Ammon's horn (tissue), 1 donor: ENCODE measurements around the gene SND1.
A peak's percentile ranks its signal among the peaks of the same experiment; 100 is the strongest.

Source experiments
- DNase-seq: peaks from one replicate; pipeline ENCODE4 v3.0.0-alpha.2; 2016; ENCODE audit warnings: low spot score

SND1 gene

GRCh38 chr7:128115821-128116723 is 464.1 kb downstream of the SND1 start:
- no peak for DNase-seq

DNA sequence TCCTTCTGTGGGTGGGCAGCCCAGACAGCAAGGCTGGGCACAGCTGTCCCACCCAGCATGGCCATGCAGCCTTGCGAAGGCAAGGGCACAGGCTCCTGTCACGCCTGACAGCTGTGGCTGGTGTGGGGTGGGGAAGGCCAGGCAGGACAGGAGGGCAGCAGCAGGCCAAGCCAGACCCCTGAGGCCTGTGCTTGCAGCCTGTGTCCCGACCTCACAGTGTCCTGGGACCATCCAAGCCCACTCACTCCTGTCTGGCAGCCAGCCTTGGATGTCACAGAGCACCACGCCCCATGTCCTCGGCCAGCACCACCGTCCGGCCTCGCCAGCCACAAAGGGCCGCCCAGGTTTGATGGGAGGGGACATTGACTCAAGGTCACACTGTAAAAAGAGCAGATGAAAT is 464.7 kb downstream of the SND1 start:
- no peak for DNase-seq

GRCh38 chr7:128117691-128118090 is 465.7 kb downstream of the SND1 start:
- no peak for DNase-seq

- no peak for DNase-seq
Observed at GRCh38 chr7:128119036-128119435, 467.0 kb downstream of the SND1 start.

GRCh38 chr7:128120116-128120515 is 468.1 kb downstream of the SND1 start:
- DNase-seq: no peak

GRCh38 chr7:128120976-128121490 is 469.0 kb downstream of the SND1 start:
- no peak for DNase-seq

- peak; percentile 66 for DNase-seq
Observed at GRCh38 chr7:128121711-128122530, 469.9 kb downstream of the SND1 start.

DNA sequence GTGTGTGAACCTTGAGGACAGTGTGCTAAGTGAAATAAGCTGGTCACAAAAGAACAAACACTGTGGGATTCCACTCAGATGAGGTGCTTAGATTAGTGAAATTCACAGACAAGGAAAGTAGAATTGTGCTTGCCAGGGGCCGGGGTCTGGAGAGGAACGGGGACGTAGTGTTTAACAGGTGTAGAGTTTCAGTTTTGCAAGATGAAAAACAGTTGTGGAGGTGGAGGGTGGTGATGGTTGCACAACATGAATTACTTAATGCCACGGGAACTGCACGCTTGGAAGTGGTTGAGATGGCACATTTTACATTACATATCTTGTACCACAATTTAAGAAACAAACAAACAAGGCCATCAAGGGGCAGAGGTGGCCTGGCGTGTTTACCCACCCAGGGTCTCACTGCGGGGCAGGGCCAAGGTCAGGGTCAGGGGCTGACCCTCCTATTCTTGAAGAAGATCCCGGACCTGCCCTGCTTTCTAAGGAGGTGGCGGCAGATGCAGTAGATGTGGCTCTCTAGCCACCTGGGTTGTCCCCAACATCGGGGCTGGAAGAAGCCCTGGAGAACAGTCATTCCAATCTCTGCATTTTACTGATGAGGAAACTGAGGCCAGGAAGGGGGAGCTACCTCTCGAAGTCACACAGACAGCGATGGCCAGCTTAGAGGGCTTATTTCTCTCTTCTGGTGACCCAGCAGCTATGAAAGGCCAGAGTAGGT is 470.7 kb downstream of the SND1 start:
- no peak for DNase-seq

GRCh38 chr7:128123291-128124037 is 471.5 kb downstream of the SND1 start:
- DNase-seq: no peak

- no peak for DNase-seq
Observed at GRCh38 chr7:128124786-128125185, 472.8 kb downstream of the SND1 start.

GRCh38 chr7:128125816-128126215 is 473.8 kb downstream of the SND1 start:
- DNase-seq: no peak

DNA sequence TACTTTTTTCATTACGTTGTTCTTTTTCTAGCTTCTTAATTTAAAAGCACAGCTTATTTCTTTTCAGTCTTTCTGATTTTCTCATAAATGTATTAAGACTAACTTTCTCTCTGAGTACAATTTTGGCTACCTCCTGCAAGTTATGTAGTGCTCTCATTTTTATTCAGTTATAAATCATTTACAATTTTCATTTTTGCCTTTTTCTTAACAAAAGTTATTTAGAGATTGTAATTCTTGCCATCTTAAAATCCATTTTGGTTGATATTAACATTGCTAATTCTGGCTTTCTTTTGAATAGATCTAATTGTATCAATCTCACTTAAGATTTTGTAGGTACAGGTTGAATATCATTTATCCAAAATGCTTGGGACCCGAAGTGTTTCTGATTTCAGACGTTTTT is 476.4 kb downstream of the SND1 start:
- DNase-seq: no peak

GRCh38 chr7:128129224-128129864 is 477.4 kb downstream of the SND1 start:
- DNase-seq: no peak

- no peak for DNase-seq
Observed at GRCh38 chr7:128131115-128131514, 479.1 kb downstream of the SND1 start.

DNA sequence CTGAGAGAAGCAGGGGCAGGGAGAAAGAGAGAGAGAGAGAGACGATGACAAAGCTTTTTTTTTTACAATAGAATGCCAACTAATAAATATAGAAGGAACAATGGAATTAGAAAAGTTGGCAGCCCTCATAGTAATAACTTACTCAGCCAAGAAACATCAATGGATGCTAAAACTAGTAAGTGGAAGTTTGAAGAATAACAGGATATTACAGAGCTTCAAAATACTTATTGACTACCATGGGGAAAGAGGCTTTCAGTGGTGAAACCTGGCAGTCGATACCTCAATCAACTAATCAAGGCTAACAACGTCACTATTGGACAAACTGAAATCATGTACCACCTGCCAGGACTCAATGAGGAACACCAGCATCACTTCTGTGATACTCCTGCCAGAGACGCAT is 479.7 kb downstream of the SND1 start:
- DNase-seq: no peak

DNA sequence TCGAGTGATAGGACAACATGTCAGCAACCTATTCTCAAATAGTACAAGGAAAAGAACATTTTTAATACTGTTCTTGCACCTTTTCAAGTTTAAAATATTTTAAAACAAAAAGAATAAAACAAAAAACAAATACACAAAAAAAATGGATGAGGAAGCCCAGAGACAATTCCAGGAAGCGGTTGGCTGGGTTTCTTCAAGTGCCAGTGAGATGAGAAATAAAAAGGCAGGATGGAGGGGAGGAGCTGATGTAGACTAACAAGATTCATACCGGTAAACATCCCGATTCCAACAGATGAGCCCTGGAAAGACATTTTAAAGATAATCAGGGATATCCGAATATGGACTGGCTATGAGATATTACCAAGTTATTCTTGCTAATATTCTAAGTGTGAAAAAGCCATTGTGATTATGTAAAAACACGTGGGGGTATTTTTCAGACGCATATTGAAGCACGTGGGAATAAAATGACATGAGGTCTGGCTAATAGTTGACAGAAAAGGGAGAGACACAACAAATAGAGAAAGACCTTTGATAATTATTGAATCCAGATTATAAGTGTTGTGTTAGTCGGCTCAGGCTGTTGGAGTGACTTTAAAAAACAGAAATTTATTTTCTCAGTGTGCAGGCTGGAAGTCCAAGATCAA is 480.6 kb downstream of the SND1 start:
- no peak for DNase-seq

DNA sequence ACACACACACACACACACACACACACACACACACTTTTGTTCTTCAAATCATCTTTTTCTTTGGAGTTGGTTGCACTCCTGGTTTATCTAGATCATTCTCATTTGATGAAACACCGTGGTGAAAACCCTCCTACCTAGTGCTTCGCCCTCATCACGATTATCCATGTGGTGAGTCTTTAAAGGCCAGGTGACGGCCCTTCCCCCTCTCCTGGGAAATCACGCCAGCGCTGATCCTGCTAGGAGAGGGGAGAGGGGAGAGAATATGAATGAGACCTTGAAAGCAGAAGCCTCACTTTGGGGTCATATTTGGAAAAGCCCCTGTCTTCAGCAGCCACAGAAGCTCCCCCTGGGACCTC is 483.1 kb downstream of the SND1 start:
- DNase-seq: no peak

GRCh38 chr7:128135515-128136214 is 483.7 kb downstream of the SND1 start:
- DNase-seq: peak; percentile 57

GRCh38 chr7:128136215-128136597 is 484.2 kb downstream of the SND1 start:
- DNase-seq: peak; percentile 8

DNA sequence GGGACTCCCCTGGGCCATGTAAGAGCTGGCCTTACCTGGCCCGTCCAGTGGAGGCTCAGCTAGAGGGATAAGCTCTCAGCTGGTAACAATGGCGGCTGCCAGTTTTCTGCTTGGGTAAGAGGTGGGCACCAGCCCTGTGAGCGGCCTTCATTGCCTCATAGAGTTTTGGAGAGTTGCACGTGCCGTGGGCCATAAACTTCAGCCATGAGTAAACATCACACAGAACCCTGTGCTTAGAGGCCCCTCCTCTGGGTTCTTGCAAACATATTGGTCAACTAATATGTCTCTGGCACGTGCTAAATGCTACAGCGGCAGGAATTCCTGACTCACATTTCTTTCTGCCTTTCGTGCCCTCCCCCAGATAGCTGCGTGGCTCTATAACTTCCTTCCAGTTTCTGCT is 485.2 kb downstream of the SND1 start:
- no peak for DNase-seq
